HT-29 (cell line): ENCODE results near the gene JCHAIN. TPM values are rescaled to one million over a fixed set of nuclear protein-coding genes. Genes with fewer than 3 reads are reported as not detected.
A peak's percentile ranks its signal among the peaks of the same experiment; 100 is the strongest.
"Not testable (repeated sequence)": the region's sequence is repeated elsewhere in the genome, so short reads cannot be mapped to it uniquely, and the experiment has no call there.

Experiments
- DNase-seq: peaks from one replicate; pipeline ENCODE4 v3.0.0-alpha.2; 2015; ENCODE audit warnings: low spot score
- total RNA-seq: library from RNA; depleted of rRNA; stranded (reverse); fragments of >200 nt; shearing (Covaris generic); gene quantifications from 2 replicates; pipeline ENCODE4 v1.2.3, GENCODE V29; 2014

The JCHAIN gene
- total RNA-seq, 1 experiment from 2014 or later: not detected

- peak; percentile 30 for DNase-seq
These were observed 22.5 kb upstream of the JCHAIN start for GRCh38 chr4:70688795-70689231.

- peak; percentile 98 for DNase-seq
These were observed 21.8 kb upstream of the JCHAIN start, which contains the start of gene UTP3 for GRCh38 chr4:70687821-70688794. TSS of gene UTP3 (plus strand) at chr4:70688532. CDS start at chr4:70688678, 146 bp downstream.

GRCh38 chr4:70687392-70687791 lies 21.1 kb upstream of the JCHAIN start:
- DNase-seq: no peak

GRCh38 chr4:70682142-70682541 lies 15.8 kb upstream of the JCHAIN start:
- not testable (repeated sequence) for DNase-seq

GRCh38 chr4:70681704-70682103 lies 15.4 kb upstream of the JCHAIN start:
- no peak for DNase-seq

GRCh38 chr4:70680934-70681333 lies 14.6 kb upstream of the JCHAIN start:
- no peak for DNase-seq

- no peak for DNase-seq
These were observed 12.2 kb upstream of the JCHAIN start for GRCh38 chr4:70678383-70678999.

GRCh38 chr4:70676554-70677090 lies 10.3 kb upstream of the JCHAIN start:
- DNase-seq: no peak

- DNase-seq: no peak
These were observed 8.4 kb upstream of the JCHAIN start for GRCh38 chr4:70674731-70675130.

GRCh38 chr4:70674191-70674590 lies 7.9 kb upstream of the JCHAIN start:
- DNase-seq: no peak

DNA sequence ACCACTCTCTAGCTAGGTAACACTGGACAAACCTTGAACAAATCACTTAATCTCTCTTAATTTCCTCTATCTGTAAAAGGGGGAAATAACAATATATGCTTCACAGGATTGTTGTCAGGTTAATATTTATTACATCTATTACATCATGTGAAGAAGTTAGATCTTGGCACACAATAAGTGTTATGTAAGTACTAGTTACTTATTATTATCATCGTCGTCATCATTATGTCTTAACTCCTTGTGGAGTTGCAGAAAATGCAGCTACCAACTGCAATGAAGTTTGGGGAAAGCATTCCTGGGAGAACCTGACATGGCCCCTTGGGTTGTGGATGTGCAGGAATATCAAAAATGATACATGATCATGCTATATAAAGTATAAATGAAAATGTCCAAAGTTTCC lies 4.8 kb upstream of the JCHAIN start:
- no peak for DNase-seq

- no peak for DNase-seq
These were observed 4.2 kb upstream of the JCHAIN start for GRCh38 chr4:70670332-70671014.

- DNase-seq: no peak
These were observed 1.6 kb upstream of the JCHAIN start for GRCh38 chr4:70667740-70668535.

DNA sequence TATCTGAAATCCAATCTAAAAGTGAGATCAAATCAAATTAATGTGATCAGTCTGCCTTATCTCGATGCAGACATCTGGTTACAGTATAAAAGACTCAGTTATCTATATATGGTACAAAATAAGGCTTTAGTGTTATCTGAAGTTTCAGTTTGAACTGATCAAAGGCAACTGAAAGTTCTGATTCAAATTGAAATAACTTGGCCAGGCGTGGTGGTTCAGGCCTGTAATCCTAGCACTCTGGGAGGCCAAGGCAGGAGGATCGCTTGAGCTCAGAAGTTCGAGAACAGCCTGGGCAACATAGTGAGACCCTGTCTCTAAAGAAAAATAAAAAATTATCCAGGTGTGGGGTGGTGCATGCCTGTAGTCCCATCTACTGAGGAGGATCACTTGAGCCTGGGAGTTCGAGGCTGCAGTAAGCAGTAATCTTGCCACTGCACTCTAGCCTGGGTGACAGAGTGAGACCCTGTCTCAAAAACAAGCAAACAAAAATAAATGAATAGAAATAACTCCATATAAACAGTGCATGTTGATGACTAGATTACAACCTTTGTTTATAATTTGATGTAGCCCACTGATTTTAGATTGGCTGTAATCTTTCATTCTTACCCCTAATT lies 4.9 kb downstream of the JCHAIN start:
- not testable (repeated sequence) for DNase-seq

GRCh38 chr4:70660106-70660505 lies 6.2 kb downstream of the JCHAIN start:
- DNase-seq: no peak

GRCh38 chr4:70658418-70658817 lies 7.9 kb downstream of the JCHAIN start:
- no peak for DNase-seq

GRCh38 chr4:70657326-70657725 lies 9.0 kb downstream of the JCHAIN start:
- no peak for DNase-seq

DNA sequence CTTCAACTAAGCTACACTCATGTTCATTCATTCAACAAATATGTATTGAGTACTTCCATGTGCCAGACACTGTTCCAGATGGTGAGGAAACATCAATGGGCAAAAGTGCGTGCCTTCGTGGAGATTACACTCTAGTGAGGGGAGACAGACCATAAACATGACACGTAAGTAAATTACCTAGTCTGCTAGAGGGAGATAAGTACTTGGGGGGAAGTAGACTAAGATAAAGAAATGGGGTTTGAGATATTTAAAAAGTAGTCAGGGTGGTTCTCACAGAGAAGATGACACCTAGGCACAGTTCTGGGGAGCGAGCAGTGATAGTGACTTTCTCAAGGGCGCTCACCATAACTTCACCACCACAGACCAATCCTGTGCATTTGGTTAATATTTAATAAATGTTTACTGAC lies 11.7 kb downstream of the JCHAIN start:
- DNase-seq: no peak

- DNase-seq: peak; percentile 59
These were observed 14.3 kb downstream of the JCHAIN start for GRCh38 chr4:70651864-70652506.

DNA sequence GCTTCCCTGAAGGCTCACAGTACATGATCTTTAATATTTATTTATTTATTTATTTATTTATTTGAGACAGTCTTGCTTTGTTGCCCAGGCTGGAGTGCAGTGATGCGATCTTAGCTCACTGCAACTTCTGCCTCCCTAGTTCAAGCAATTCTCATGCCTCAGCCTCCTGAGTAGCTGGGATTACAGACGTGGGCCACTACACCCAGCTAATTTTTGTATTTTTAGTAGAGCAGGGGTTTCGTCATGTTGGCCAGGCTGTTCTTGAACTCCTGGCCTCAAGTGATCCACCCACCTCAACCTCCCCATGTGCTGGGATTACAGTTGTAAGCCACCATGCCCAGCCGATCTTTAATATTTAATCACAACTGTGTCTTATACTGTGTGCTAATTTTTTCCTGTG lies 15.6 kb downstream of the JCHAIN start:
- not testable (repeated sequence) for DNase-seq
